GM19240 (cell line): Measurements from ENCODE around the gene ANGPTL2.
"Not testable (repeated sequence)": the region's sequence is repeated elsewhere in the genome, so short reads cannot be mapped to it uniquely, and the experiment has no call there.

Source experiments
- DNase-seq: peaks from one replicate; pipeline ENCODE4 v3.0.0; 2011; ENCODE audit warnings: low spot score; ENCODE audit not compliant: insufficient read length

ANGPTL2 gene

DNA sequence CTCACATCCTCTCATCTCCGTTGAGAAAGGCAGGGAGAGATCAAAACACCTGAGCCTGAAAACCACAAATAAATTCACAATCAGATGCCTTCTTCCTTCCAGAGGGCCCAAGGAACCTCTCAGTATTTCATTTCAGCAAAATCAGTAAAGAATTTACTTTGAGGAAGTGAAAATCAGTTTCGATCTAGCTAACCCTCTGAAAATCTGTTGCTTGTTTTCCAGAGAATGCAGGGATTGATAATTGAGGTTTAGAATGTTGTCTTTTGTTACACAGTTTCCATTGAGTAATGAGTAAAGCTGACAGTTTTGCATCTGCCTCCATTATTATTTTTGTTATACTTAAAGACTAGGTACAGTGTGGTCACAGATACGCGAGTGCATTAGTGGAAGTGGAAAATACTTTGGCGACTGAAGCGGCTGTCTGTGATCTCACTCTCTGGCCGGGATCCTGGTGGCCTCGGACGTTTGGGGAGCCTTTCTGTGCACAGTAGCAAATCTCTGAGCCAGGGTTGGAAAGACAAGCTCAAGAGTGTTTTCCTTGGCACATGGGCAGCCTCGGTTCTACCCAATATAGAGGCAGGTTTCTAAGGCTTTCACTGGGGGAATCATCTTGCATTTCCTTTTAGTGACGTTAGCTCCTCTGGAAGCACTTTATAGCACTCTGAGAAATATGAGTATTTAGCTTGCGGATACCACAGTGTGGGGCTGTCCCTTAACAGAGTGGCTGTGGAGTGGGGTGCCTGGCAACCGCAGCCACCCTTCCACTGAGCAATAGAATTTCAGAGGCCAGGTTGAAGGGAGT, 32.2 kb upstream of the ANGPTL2 start:
- DNase-seq, result no peak

DNA sequence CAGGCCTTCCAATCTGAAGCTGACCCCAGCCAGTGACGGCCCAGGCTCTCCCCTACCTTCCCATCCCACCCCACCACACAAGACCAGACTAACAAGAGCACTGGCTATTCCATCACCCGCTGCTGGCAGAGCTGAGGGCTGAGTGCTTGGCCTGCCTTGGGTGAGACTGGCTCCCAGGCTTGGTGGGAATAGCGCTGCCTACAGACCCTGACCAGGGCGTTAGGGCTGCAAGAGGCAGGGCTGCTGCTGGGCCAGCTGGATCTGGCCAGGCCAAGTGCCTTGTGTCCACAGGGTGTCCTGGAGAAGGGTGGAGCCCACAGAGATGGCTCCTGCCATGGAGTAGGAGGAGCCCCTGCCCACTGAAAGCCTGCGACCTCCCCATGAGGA, 31.6 kb upstream of the ANGPTL2 start:
- DNase-seq, result no peak

DNA sequence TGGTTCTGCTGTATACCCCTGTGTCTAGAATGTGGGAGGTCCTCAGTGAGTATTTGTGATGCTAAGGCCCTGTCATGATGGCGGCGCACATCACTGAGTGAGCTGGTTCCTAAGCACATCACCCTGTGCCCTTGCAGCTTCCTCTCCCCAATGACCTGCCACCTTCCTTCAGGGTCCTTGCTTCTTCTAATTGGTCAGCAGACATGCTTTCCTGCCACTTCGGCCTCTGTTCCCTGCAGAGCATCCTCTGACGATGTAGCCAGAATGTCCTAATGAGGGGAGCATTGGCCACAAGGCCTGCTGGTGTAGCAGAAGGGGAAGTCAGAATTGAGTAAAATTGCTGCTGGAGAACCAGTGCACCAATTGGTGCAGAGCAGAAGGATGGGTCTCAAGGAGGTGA, 31.1 kb upstream of the ANGPTL2 start:
- no peak for DNase-seq

DNA sequence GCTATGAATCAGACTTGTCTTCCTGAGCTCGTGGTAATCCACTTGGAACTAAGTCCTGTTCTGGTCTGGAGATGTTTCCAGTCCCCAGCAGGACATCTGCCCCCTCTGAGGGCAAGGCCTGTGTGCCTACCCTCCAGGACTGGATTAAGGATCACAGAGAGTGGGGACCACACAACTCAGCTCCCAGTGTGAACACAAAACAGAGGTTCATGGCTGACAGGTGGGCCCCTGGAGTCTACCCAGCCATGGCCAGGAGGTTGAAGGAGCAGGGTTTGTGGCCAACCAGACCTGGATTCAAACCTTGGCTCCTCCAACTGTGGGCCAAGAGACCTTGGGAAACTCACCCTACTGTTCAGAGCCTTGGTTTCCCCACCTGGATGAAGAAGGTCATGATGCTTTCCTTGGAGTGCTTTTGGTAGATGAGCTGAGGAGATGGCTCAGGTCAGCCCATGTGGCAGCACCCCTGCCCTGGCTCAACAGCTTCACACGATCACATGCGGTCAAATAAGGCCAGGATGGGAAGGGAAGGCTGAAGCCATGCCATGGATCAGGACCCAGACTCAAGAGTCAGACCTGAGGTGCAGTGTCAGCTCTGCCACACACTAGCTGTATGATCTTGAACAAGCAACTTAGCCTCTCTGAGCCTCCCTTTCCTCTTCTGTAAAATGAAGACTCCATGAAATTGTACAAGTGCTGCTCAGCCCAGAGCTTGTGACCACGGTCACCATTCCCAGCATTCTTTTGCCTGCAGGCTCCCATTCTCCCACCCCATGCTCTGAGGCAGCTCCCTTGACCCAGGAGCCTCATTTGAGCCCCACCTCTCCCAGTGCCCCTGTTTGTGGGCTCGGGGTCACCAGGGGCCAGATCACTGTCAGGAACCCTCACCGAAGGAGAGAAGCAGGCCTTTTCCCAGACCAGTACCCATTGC, 27.3 kb upstream of the ANGPTL2 start:
- DNase-seq, result no peak

DNA sequence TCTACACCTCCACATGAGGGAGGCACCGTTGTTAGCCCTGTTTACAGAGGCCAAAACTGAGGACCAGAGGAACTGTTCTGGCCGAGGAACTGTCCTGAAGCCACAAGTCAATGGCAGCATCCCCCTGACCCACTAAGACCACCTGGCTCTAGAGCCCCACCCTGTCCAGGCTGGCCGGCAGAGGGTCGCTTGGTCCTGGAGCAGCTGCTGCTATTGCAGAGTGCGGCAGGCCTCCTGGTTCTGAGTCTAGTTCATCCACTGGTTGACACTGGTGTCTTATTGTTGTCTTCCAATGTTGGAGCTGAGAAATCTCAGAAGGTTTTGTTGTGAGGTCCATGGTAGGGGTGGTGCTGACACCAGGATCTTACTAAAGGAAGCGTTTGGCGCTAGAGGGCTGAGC, 26.6 kb upstream of the ANGPTL2 start:
- no peak for DNase-seq

DNA sequence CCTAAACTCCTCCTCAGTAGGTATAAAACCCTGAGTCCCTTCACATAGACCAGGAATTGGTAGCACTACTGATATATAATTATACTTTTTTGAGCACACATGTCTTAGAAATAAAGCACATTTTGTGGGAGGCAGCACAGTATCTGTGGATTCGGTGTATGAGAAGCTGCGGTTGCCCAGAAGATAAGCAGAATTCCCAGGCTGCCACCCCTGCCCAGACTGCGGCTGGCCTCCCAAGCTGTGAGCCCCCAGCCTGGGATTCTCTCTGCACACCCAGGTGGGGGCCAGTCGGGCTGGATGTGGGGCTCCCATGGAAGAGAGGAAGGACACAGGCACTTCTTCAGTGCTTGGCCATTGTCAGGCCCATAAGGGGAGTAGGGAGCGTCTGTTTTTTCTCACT, 25.6 kb upstream of the ANGPTL2 start:
- no peak for DNase-seq

DNA sequence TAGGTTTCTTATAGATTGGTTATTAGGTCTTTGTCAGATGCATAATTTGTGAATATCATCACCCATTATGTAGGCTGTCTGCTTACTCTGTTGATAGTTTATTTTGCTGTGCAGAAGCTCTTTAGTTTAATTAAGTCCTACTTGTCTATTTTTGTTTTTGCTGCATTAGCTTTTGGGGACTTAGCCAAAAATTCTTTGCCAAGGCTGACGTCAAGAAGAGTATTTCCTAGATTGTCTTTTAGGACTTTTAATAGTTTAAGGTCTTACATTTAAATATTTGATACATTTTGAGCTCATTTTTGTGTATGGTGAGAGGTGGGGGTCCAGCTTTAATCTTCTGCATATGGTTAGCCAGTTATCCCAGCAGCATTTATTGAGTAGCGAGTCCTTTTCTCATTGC, 24.8 kb upstream of the ANGPTL2 start:
- no peak for DNase-seq

DNA sequence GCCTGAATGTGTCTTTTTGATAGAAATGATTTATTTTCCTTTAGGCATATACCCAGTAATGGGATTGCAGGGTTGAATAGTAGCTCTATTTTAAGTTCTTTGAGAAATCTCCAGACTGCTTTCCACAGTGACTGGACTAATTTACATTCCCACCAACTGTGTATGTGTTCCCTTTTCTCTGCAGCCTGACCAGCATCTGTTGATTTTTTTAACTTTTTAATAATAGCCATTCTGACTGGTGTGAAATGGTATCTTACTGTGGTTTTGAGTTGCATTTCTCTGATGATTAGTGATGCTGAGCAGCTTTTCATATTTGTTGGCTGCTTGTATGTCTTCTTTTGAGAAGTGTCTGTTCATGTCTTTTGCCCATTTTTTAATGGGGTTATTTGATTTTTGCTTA, 24.4 kb upstream of the ANGPTL2 start:
- not testable (repeated sequence) for DNase-seq

DNA sequence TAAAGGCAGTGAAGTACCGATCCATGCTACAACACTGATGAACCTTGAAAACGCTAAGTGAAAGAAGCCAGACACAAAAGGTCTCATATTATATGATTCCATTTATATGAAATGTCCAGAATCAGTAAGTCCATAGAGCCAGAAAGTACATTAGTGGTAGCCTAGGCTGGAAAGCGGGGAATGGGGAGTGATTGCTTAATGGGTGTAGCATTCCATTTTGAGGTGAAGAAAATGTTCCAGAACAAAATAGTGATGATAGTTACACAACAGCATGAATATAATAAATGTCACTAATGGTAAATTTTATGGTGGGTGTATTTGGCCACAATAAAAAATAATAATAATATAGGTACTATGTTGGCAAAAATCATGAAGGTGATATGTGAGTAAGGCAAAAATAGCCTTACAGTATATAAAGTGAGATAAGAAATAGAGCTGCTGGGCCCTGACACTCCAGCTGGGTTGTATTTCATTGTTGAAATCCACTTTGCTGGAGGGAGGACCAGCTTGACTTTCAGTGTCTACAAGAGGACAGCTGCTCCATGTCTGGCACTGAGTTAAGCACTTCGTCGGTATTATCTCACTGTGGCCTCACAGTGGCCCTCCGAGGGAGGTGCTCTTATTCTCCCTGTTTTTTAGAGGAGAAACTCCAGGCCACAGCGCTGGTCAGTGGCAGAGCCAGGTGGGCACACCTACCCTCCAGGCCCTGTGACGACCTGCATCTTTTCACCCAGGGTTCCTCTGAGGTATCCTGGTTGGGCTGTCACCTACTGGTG, 22.4 kb upstream of the ANGPTL2 start:
- DNase-seq, result no peak

DNA sequence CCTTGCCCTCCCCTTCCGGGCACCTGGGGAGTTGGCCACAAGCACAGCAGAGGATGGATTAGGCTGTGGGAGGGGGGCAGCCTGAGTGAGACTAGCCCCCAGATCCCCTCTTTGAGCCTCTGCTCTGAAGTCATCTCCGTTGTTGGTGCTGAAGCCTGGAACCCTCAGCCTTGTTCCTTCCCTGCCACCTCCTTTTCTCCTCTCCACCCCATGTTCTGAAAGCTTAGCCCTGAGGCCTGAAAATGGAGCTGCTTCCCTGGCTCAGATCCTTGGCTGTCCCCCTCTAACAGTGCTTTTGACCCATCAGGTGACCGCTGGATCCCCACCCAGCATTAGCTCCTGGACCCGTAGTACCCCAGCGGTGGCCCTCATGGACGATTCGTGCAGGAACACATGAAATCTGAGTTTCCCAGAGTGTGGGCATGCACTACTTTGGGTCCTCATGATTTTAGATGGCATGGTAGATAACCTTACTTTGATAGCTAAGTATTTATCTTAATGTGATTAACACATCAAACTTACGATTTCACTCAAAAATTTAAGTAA, 21.6 kb upstream of the ANGPTL2 start:
- DNase-seq, result no peak

DNA sequence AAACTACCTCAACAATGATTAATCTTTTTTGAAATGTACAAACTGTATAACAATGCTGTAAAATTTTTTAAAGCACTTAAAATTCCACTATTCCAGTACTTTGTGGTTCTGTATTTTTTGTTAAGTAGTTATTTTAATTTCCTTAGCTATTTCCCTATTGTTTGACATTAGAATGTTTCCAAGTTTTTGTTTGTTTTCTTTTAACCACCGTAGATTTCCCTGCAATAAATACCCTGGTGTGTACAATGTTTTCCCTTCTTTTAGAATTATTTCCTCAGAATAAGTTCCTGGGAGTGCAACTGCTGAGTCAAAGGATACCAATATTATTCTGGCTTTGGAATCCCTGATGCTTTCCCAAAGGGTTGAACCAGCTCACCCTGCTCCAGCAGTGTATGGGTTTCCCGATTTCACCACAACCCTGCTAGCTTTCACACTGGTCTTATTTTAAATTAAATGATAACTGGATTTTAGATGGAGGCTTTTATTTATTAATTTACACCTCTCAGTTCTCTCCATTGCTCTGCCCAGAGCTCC, 20.6 kb upstream of the ANGPTL2 start:
- DNase-seq, result no peak

DNA sequence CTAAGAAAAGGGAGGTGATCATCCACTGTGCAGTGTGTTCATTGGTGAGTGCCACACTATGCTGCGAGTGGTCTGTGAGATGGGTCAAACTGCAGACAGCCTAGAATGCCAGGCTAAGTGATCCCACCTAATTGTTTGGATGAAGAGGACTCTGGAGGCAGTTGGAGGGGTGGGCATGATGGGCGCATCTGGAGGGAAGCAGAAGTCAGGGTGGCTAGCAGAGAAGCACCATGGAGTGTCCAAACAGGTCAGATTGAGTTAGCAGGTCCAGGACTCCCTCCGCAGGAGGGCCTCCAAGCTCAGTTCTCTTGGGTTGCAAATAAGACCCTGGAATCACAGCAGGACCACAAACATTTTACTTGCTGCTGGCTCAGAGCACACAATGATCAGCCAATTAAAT, 19.9 kb upstream of the ANGPTL2 start:
- no peak for DNase-seq

DNA sequence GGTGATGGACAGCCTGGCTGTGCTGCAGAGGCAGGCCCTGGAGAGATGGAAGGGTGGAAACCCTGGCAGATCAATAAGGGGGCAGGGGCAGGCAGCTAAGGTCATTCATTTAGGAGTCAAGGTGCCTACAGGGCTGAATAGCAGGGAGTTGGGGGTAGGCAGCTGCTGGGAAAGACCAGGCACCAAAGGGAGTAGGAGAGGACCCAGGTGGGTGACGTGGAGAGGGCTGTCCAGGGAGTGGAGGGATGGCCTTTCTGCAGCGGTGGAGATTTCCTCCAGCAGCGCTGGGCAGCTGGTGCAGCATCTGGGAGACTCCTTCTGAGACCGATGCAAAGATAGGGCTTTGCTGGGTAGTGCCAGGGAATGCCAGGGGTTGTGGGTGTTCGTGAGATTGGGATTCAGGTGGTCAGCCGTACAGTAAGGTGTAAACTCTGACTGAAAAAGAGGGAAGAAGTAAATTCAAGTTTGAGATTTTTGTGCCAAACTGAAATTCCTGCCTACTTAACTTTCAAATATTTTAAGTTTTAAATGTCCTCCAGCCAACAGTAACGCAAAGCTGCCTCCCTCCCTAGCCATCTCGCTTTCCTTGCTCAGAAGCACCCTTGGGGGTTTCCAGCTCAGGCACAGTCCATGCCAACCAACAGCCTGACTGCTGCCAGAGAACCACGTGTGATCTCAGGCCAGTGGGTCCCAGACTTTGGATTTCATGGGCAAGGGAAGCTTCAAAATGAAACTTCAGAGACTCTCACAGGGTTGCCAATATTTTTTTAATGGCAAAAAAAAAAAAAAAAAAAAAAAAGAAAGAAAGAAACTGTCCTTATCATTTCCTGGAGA, 18.6 kb upstream of the ANGPTL2 start:
- no peak for DNase-seq

DNA sequence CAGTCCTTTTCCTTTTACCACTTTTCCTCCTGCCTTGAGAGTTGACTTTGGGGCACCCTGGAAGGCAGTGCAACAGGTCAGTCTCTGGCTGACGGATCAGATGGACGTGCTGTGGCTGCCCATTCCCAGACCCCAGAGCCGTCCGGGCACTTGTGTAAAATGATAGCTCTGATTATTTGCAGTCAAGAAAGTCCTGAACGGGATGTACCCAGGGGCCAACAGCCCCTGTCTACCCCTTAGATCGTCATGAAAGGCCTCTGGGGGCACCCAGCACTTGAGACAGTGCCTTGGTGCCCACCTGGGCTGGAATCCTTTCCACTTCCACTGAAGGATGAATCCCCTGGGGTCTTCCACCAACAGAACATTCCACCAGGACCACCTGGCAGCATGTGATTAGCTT, 17.7 kb upstream of the ANGPTL2 start:
- no peak for DNase-seq

DNA sequence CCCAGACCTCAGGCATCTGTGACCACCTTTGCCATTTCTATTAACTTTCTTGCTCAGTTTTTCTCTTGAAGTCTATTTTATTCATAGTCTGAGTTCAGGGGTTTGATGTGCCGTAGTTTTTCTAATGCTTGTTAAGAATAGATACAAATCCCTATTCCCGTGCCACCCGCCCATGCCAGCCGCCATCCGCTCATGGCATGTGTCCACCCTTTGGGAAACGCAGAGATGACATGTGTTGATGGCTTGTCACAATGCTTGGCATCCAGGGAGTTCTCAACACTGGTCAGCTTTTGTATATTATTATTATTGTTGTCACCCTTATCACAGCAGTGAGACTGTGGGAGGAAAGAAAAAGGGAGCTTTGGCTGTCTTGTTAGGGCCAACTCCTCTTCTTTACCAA, 17.3 kb upstream of the ANGPTL2 start:
- no peak for DNase-seq

DNA sequence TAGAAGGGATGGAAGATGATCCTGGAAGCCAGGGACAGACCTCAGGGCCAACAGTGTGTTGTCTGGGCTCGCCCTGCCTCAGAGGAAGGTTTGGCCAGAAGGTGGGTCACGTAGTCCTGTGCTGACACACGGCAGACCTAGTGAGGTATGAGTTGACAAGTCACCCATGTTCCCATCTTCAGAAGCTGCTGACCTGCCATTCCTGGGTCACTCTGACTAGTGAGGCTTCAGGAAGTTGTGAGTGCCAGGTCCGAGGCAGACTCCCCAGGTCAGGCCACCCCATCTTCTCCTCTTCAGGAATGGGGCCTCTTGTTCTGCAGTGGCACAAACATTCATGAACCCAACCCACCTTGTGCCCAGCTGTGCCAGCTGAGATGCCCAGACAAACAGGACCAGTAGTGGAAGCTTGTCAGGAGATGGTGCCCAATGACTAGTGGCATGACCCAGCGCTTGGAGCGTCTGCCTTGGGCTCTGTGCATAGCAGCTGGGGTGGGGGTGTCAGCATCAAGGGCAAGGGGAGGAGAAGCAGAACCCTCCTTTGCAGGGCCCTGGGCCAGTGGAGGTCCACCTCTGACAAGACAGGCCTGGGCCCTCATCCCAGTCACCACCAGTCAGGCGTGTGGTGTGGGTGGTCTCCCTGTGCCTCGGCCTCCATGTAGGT, 16.8 kb upstream of the ANGPTL2 start:
- no peak for DNase-seq

DNA sequence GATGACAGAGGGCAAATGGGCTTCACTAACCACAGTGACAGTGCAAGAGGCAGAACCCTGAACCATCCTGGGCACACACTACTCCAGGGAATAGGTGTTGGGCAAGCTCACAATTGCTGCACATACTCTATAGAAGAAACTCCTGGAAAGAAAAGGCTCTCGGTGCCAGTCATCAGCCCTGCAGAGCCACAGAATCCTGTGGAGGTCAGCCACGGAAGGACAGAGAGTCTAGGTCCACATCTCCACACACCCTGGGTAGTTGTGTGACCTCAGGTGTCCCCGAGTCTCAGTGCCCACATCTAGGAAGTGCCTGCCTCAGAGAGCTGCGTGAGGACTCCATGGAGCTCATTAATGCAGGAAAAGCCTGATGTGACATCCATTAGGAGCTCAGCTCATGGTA, 16.0 kb upstream of the ANGPTL2 start:
- DNase-seq, result no peak

DNA sequence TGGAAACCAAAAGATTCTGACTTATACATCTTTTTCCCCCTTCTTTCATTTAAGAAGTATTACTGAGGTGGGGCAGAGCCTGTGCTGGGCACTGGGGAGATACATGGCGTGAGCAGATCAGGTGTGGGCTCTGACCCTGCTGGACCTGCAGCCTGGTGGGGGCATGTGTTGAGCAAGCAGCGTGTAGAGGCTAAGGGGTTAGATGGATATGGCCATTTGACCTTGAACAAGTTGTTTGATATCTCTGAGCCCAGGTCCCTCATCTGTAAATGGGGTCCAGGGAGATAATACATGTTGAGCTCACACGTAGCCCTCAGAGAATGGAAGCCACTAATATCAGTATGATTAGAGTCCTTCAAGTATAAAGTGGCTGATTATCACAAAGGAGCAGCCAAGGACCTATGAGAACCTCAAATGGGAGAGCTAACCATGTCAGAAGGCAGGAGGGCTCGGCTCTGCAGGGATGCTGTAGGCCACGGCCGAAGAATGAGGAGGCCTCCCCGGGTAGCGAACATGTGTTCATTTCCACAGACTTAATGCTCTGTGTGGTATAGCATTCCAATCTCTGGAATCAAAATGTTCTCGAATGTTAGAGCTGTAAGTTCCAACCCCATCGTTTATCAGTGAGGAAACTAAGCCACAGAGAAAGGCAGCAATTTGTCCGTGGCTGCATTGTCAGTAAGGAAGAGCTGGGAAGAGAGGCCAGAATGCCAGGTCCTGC, 15.4 kb upstream of the ANGPTL2 start:
- no peak for DNase-seq
